ENCODE results near the gene SLC9A8.

SLC9A8 gene

GRCh38 chr20:49856904-49857303 lies 44.3 kb downstream of the SLC9A8 start:
- H4K20me1 ChIP-seq (ENCODE audit: insufficient read depth, low read length): no peaks in the 10 kb centered on the region
- no peak overlapping the region for H3K4me2 ChIP-seq (ENCODE audit: low read depth, low read length)
- TF ChIP-seq EZH2phosphoT487 (IDR thresholded peaks at IDR 0.05; ENCODE audit: low read length): no peak
- no peak for TF ChIP-seq EZH2 (optimal IDR thresholded peaks at IDR 0.05; ENCODE audit: low read depth, low read length)
- TF ChIP-seq, protein P1, sequence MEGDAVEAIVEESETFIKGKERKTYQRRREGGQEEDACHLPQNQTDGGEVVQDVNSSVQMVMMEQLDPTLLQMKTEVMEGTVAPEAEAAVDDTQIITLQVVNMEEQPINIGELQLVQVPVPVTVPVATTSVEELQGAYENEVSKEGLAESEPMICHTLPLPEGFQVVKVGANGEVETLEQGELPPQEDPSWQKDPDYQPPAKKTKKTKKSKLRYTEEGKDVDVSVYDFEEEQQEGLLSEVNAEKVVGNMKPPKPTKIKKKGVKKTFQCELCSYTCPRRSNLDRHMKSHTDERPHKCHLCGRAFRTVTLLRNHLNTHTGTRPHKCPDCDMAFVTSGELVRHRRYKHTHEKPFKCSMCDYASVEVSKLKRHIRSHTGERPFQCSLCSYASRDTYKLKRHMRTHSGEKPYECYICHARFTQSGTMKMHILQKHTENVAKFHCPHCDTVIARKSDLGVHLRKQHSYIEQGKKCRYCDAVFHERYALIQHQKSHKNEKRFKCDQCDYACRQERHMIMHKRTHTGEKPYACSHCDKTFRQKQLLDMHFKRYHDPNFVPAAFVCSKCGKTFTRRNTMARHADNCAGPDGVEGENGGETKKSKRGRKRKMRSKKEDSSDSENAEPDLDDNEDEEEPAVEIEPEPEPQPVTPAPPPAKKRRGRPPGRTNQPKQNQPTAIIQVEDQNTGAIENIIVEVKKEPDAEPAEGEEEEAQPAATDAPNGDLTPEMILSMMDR (IDR thresholded peaks at IDR 0.05; ENCODE audit: low read length): no peak
- H3K27me3 ChIP-seq (replicated peaks; ENCODE audit: insufficient read depth, low read length): no peaks in the 10 kb centered on the region
- no peak overlapping the region for H3K27ac ChIP-seq (ENCODE audit: low read length)
- no peaks in the 10 kb centered on the region for H3K9me2 ChIP-seq (replicated peaks; ENCODE audit: insufficient read depth, low read length)
- H3K9ac ChIP-seq (ENCODE audit: low read length): no peak overlapping the region
- no peak for DNase-seq
- no peaks in the 10 kb centered on the region for H3K4me1 ChIP-seq (ENCODE audit: low read length)
- H3K36me3 ChIP-seq (replicated peaks; ENCODE audit: insufficient read depth, low read length): no peaks in the 10 kb centered on the region
- H2AFZ ChIP-seq (ENCODE audit: low read length): no peak overlapping the region
- H3K4me3 ChIP-seq (ENCODE audit: low read length): no peak overlapping the region
- H3F3A ChIP-seq (ENCODE audit: insufficient read depth, low read length): no peaks in the 10 kb centered on the region
- no peaks in the 10 kb centered on the region for H3K79me2 ChIP-seq (ENCODE audit: low read length)
- no peaks in the 10 kb centered on the region for H3K9me3 ChIP-seq (replicated peaks; ENCODE audit: insufficient read depth, low read length)

DNA sequence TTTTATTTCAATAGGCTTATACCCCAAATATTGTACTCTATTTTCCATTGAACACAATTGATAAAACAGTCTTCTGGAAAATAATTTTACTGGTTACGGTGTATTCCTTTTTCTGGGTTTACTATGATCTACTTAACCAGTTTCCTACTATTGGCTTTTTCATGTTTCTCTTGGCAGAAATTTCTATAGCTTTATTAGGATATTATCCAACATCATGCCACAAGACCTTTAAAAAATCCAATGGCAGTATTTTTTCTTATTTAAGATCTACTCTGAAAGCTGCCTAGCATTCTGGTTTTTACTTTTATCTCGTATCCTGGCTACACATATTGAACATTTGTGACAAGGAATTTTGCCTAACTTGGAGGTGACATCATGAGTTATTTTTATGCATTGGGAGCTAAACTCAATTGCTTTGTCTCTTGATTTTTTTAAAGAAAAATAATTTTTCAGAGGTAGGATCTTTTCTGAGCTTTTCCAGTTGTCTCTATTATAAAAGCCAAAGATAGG lies 45.5 kb downstream of the SLC9A8 start:
- no peaks in the 10 kb centered on the region for H3F3A ChIP-seq (ENCODE audit: insufficient read depth, low read length)
- H3K9me3 ChIP-seq (replicated peaks; ENCODE audit: insufficient read depth, low read length): no peaks in the 10 kb centered on the region
- H3K27me3 ChIP-seq (replicated peaks; ENCODE audit: insufficient read depth, low read length): no peaks in the 10 kb centered on the region
- no peaks in the 10 kb centered on the region; the same call in 1 of the 2 replicates for H3K36me3 ChIP-seq (replicated peaks; ENCODE audit: insufficient read depth, low read length)
- no peaks in the 10 kb centered on the region for H3K4me1 ChIP-seq (ENCODE audit: low read length)
- no peak for DNase-seq
- H3K9me2 ChIP-seq (replicated peaks; ENCODE audit: insufficient read depth, low read length): no peaks in the 10 kb centered on the region
- H4K20me1 ChIP-seq (ENCODE audit: insufficient read depth, low read length): no peaks in the 10 kb centered on the region
- no peak overlapping the region for H2AFZ ChIP-seq (ENCODE audit: low read length)
- H3K27ac ChIP-seq (ENCODE audit: low read length): no peak overlapping the region
- no peaks in the 10 kb centered on the region for H3K79me2 ChIP-seq (ENCODE audit: low read length)
- no peak overlapping the region for H3K4me3 ChIP-seq (ENCODE audit: low read length)
- H3K9ac ChIP-seq (ENCODE audit: low read length): no peak overlapping the region
- H3K4me2 ChIP-seq (ENCODE audit: low read depth, low read length): no peak overlapping the region
- TF ChIP-seq EZH2 (optimal IDR thresholded peaks at IDR 0.05; ENCODE audit: low read depth, low read length) (no peak), EZH2phosphoT487 (IDR thresholded peaks at IDR 0.05; ENCODE audit: low read length) (no peak)
- TF ChIP-seq, protein P1 (IDR thresholded peaks at IDR 0.05; ENCODE audit: low read length): no peak

- H3K27me3 ChIP-seq (replicated peaks; ENCODE audit: insufficient read depth, low read length): no peaks in the 10 kb centered on the region
- no peak overlapping the region for H3K4me3 ChIP-seq (ENCODE audit: low read length)
- no peaks in the 10 kb centered on the region for H3F3A ChIP-seq (ENCODE audit: insufficient read depth, low read length)
- no peak overlapping the region for H2AFZ ChIP-seq (ENCODE audit: low read length)
- H3K9me3 ChIP-seq (replicated peaks; ENCODE audit: insufficient read depth, low read length): no peaks in the 10 kb centered on the region
- no peaks in the 10 kb centered on the region for H3K4me1 ChIP-seq (ENCODE audit: low read length)
- TF ChIP-seq EZH2phosphoT487 (IDR thresholded peaks at IDR 0.05; ENCODE audit: low read length) (no peak), EZH2 (optimal IDR thresholded peaks at IDR 0.05; ENCODE audit: low read depth, low read length) (no peak)
- TF ChIP-seq, protein P1 (IDR thresholded peaks at IDR 0.05; ENCODE audit: low read length): no peak
- H3K4me2 ChIP-seq (ENCODE audit: low read depth, low read length): no peak overlapping the region
- DNase-seq: no peak
- H3K79me2 ChIP-seq (ENCODE audit: low read length): no peaks in the 10 kb centered on the region
- no peaks in the 10 kb centered on the region; the same call in 1 of the 2 replicates for H3K36me3 ChIP-seq (replicated peaks; ENCODE audit: insufficient read depth, low read length)
- no peaks in the 10 kb centered on the region for H3K9me2 ChIP-seq (replicated peaks; ENCODE audit: insufficient read depth, low read length)
- H3K9ac ChIP-seq (ENCODE audit: low read length): no peak overlapping the region
- no peak overlapping the region for H3K27ac ChIP-seq (ENCODE audit: low read length)
- H4K20me1 ChIP-seq (ENCODE audit: insufficient read depth, low read length): no peaks in the 10 kb centered on the region
Measured at GRCh38 chr20:49859011-49859410, 46.4 kb downstream of the SLC9A8 start.

All from MM.1S (cell line).